Measurements from ENCODE around the gene CBX5.

GRCh38 chr12:54292083-54292930 lies 12.4 kb upstream of the CBX5 start:
- TF ChIP-seq YY1 (IDR thresholded peaks at IDR 0.05; ENCODE audit: low read depth) (no peak), CTCF (IDR thresholded peaks at IDR 0.05) (no peak), ELF1 (IDR thresholded peaks at IDR 0.05) (no peak), EZH2phosphoT487 (IDR thresholded peaks at IDR 0.05; ENCODE audit: borderline replicate concordance, low read depth) (no peak), TAF1 (IDR thresholded peaks at IDR 0.05; ENCODE audit: borderline replicate concordance, low read depth, low read length) (no peak), CHD2 (IDR thresholded peaks at IDR 0.05; ENCODE audit: low read length, partially characterized antibody) (no peak), MXI1 (IDR thresholded peaks at IDR 0.05; ENCODE audit: low read depth, low read length) (no peak), POLR2AphosphoS5 (IDR thresholded peaks at IDR 0.05; ENCODE audit: low read depth, low read length) (no peak), JUND (IDR thresholded peaks at IDR 0.05) (no peak), EP300 (IDR thresholded peaks at IDR 0.05; ENCODE audit: borderline replicate concordance in 1 of 2, low read depth in 1 of 2, low read length in 1 of 2) (no peak), SIN3A (IDR thresholded peaks at IDR 0.05; ENCODE audit: borderline replicate concordance, low read depth, low read length) (no peak)
- TF ChIP-seq, protein P1, sequence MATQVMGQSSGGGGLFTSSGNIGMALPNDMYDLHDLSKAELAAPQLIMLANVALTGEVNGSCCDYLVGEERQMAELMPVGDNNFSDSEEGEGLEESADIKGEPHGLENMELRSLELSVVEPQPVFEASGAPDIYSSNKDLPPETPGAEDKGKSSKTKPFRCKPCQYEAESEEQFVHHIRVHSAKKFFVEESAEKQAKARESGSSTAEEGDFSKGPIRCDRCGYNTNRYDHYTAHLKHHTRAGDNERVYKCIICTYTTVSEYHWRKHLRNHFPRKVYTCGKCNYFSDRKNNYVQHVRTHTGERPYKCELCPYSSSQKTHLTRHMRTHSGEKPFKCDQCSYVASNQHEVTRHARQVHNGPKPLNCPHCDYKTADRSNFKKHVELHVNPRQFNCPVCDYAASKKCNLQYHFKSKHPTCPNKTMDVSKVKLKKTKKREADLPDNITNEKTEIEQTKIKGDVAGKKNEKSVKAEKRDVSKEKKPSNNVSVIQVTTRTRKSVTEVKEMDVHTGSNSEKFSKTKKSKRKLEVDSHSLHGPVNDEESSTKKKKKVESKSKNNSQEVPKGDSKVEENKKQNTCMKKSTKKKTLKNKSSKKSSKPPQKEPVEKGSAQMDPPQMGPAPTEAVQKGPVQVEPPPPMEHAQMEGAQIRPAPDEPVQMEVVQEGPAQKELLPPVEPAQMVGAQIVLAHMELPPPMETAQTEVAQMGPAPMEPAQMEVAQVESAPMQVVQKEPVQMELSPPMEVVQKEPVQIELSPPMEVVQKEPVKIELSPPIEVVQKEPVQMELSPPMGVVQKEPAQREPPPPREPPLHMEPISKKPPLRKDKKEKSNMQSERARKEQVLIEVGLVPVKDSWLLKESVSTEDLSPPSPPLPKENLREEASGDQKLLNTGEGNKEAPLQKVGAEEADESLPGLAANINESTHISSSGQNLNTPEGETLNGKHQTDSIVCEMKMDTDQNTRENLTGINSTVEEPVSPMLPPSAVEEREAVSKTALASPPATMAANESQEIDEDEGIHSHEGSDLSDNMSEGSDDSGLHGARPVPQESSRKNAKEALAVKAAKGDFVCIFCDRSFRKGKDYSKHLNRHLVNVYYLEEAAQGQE (IDR thresholded peaks at IDR 0.05; ENCODE audit: low read depth, low read length): no peak

All from SK-N-SH (cell line).